AG04449 (cell line): ENCODE measurements around the gene GNG3.

ENCODE experiments used
- CTCF ChIA-PET: fragments of 350-600 bp; formaldehyde crosslinking; extraction: SDS; loops from one replicate; lab custom pipeline; 2021; ENCODE audit warnings: antibody characterized with exemption; lab: Yijun Ruan, JAX
- POLR2A ChIA-PET: fragments of 400-600, 350-600 bp; formaldehyde crosslinking; extraction: SDS; loops from one replicate; lab custom pipeline; 2020; ENCODE audit warnings: antibody characterized with exemption, inconsistent platforms; lab: Yijun Ruan, JAX
- DNase-seq: peaks from one replicate; pipeline ENCODE4 v3.0.0-alpha.2; 2010; ENCODE audit warnings: low read depth, low spot score
- H3K4me3 ChIP-seq: 2 replicates; pipeline ENCODE4 v1.5.1; 2011; ENCODE audit warnings: low read depth, mild to moderate bottlenecking, control low read depth, low read length
- TF ChIP-seq, protein P1 (sequence below): IDR thresholded peaks from one replicate; pipeline ENCODE4 v1.5.1; 2011; ENCODE audit warnings: mild to moderate bottlenecking, moderate library complexity, low read length, control low read depth, inconsistent platforms; ENCODE audit not compliant: insufficient read depth; ENCODE audit errors: missing control alignments

GNG3 gene

GRCh38 chr11:62707277-62707861, at the start of gene GNG3, which contains the start of gene BSCL2:
Gene GNG3 (plus strand): TSS chr11:62707676. CDS start chr11:62708296, 620 bp downstream.
Gene BSCL2 (minus strand): TSS chr11:62707424. CDS start chr11:62707195, 229 bp downstream.
- CTCF ChIA-PET, result interaction anchor here (0.9 to 11.2 kb wide), 5 partner anchors 10 to 311 kb away, joined by 3 to 152 read pairs (median 3); partner anchors contain the start of genes C11orf98, CSKMT and LRRN4CL
- POLR2A ChIA-PET, result interaction anchor here (0.6 to 4.5 kb wide), 8 partner anchors 18 to 134 kb away, joined by 3 to 24 read pairs (median 5); partner anchors contain the start of genes B3GAT3, HNRNPUL2, LRRN4CL and ZBTB3

DNA sequence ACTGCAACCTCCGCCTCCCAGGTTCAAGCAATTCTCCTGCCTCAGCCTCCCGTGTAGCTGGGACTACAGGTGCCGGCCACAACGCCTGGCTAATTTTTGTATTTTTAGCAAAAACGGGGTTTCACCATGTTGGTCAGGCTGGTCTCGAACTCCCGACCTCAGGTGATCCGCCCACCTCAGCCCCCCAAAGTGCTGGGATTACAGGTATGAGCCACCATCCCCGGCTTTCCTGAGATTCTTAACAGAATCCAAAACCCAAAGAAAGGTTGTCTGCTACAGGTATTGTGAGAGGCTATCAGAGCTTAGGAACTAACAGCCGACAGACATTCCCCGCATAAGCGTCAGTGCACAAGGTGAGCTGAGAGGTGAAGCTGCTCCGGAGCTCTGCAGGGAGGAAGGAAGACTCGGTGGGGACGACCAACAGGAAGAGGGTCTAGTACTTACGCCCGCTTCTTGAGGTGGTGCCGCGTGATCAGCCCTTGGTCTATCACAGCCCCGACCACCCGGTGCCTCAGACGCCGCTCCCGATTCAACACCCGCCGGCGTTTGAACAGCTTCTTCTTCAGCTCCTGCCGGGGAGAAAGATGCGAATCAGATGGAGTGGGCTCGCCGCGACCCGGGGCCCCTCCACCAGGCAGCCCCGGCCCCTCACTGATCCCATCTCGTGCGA, 42.9 kb upstream of the GNG3 start:
- CTCF ChIA-PET, result interaction anchor here (0.8 to 6.1 kb wide), 12 partner anchors 10 to 270 kb away, joined by 3 to 26 read pairs (median 3); partner anchors contain the start of genes BSCL2, GNG3 and TUT1
- no peak for DNase-seq
- peak overlapping the region; percentile 92 for H3K4me3 ChIP-seq
- POLR2A ChIA-PET, result interaction anchor here (0.6 to 3.3 kb wide), 41 partner anchors 7 to 270 kb away, joined by 3 to 58 read pairs (median 8); partner anchors contain the start of genes B3GAT3, EEF1G, GANAB and HNRNPUL2
- TF ChIP-seq, protein P1, sequence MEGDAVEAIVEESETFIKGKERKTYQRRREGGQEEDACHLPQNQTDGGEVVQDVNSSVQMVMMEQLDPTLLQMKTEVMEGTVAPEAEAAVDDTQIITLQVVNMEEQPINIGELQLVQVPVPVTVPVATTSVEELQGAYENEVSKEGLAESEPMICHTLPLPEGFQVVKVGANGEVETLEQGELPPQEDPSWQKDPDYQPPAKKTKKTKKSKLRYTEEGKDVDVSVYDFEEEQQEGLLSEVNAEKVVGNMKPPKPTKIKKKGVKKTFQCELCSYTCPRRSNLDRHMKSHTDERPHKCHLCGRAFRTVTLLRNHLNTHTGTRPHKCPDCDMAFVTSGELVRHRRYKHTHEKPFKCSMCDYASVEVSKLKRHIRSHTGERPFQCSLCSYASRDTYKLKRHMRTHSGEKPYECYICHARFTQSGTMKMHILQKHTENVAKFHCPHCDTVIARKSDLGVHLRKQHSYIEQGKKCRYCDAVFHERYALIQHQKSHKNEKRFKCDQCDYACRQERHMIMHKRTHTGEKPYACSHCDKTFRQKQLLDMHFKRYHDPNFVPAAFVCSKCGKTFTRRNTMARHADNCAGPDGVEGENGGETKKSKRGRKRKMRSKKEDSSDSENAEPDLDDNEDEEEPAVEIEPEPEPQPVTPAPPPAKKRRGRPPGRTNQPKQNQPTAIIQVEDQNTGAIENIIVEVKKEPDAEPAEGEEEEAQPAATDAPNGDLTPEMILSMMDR, result no peak

More at GRCh38 chr11:62707277-62707861, at the start of gene GNG3, which contains the start of gene BSCL2:
- TF ChIP-seq, protein P1, result no peak
- peak within 1 kb of the TSS; percentile 53 for H3K4me3 ChIP-seq
- no peak for DNase-seq

- TF ChIP-seq, protein P1, result no peak
- CTCF ChIA-PET, result interaction anchor here (0.7 to 6.1 kb wide), 13 partner anchors 11 to 270 kb away, joined by 3 to 26 read pairs (median 3); partner anchors contain the start of genes BSCL2, GNG3 and TUT1
- POLR2A ChIA-PET, result interaction anchor here (0.5 to 3.3 kb wide), 46 partner anchors 8 to 270 kb away, joined by 3 to 58 read pairs (median 6); partner anchors contain the start of genes B3GAT3, EEF1G, GANAB and HNRNPUL2
- no peak for DNase-seq
- H3K4me3 ChIP-seq, result peak within 1 kb of the TSS; percentile 92
Observed at GRCh38 chr11:62665075-62665598, 42.3 kb upstream of the GNG3 start, which contains the start of the genes C11orf98 and CSKMT. Gene C11orf98 (minus strand): TSS chr11:62665210. CDS start chr11:62665169, 41 bp downstream. Gene CSKMT (plus strand): TSS chr11:62665312. CDS start chr11:62665880, 568 bp downstream.

- TF ChIP-seq, protein P1, result no peak
- H3K4me3 ChIP-seq, result peak overlapping the region; percentile 92
- no peak for DNase-seq
- POLR2A ChIA-PET, result interaction anchor here (0.5 to 3.3 kb wide), 40 partner anchors 9 to 271 kb away, joined by 3 to 58 read pairs (median 8); partner anchors contain the start of genes B3GAT3, EEF1G, GANAB and HNRNPUL2
- CTCF ChIA-PET, result interaction anchor here (0.7 to 6.1 kb wide), 11 partner anchors 12 to 271 kb away, joined by 3 to 26 read pairs (median 3); partner anchors contain the start of genes BSCL2, GNG3 and TUT1
Observed at GRCh38 chr11:62665599-62666258, 41.7 kb upstream of the GNG3 start.

- TF ChIP-seq, protein P1, result no peak
- CTCF ChIA-PET, result interaction anchor here (1.5 to 6.1 kb wide), 2 partner anchors 28 to 119 kb away, joined by 8 to 26 read pairs; no protein-coding TSS in a partner anchor
- POLR2A ChIA-PET, result interaction anchor here (0.7 to 3.3 kb wide), 17 partner anchors 9 to 271 kb away, joined by 3 to 58 read pairs (median 16); partner anchors contain the start of genes EEF1G, GANAB, INTS5 and LRRN4CL
- DNase-seq, result no peak
- H3K4me3 ChIP-seq, result peak overlapping the region; percentile 92
Observed at GRCh38 chr11:62666259-62666926, 41.1 kb upstream of the GNG3 start.
